Fibroblast of skin of left biceps (primary cell): Measurements from ENCODE around the gene SLC43A3.
"Not testable (repeated sequence)": the region's sequence is repeated elsewhere in the genome, so short reads cannot be mapped to it uniquely, and the experiment has no call there.

Experiments used
- DNase-seq, 2 experiments: peaks; one replicate each; pipeline ENCODE4 v3.0.0-alpha.2; 2013; ENCODE audit warnings: low read depth in 2 of 2

Gene SLC43A3

GRCh38 chr11:57406337-57406904 lies 20.5 kb downstream of the SLC43A3 start:
- DNase-seq: no peak

DNA sequence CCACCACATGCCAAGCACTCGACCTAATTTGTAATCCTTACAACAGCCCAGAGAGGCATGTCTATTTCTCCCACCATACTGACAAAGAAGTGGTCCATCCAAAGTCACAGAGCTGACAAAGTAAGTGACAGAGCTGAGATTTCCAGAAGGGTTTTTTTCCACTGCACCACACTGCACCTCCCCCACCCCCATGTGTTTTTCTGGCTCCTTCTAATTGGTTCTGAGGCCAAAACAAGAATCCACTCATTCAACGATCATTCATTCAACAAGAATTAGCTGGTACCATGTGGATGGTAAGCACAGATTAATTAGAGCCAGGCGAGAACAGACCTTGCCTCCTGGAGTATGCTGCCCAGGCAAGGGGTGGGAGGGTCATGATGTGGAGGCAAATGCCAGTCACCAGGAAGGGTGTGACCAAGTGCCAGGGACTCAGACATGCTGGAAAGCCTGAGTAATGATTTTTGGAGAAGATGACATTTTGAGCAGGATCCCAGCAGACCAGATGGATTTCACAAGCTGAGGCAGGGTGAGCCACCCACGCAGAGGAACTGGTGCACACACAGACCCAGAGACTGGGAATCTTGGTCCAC lies 21.6 kb downstream of the SLC43A3 start:
- DNase-seq: no peak

- no peak for DNase-seq
Observed at GRCh38 chr11:57403802-57404147, 23.1 kb downstream of the SLC43A3 start.

GRCh38 chr11:57403003-57403801 lies 23.7 kb downstream of the SLC43A3 start:
- not testable (repeated sequence) for DNase-seq

GRCh38 chr11:57402188-57403002 lies 24.5 kb downstream of the SLC43A3 start:
- DNase-seq: no peak

DNA sequence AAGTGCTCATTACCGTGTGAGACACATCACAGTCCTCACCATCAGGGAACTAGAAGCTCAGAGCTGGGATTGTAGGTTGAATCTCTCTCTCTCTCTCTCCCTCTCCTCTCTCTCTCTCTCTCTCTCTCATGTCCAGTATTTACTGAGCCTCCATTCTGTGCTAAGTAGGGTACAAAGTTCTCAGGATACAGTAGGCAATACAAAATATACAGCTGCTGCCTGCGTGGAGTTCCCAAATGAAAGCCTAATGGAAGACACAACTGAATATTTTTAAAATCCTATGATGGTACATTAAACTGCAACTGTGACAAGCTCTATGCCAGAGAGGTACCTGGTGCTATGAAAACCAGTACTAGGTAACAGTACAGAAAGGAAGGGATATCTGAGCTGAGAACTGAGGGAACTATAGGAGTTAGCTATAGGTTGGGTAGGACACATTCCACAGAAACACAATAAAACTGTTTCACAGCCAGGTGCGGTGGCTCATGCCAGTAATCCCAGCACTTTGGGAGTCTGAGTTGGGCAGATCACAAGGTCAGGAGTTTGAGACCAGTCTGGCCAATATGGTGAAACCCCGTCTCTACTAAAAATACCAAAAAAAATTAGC lies 26.8 kb downstream of the SLC43A3 start:
- no peak for DNase-seq

DNA sequence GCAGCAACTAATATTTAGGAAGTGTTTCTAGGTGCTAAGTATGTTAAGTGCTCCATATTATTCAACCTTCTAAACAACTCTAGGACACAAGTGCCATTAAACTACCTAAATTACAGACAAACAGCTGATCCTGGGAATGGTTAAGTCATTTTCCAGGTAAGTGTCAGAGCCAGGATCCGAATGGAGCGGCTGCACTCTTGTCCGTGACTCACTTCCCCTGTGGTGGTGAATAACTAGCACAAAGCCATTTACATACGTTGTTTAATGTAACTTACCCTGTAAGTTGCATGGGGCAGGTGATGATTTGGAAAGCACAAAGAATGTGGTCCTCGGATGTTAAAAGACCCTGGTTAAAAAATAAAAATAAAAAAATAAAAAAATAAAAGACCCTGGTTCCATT lies 27.7 kb downstream of the SLC43A3 start:
- DNase-seq: no peak

DNA sequence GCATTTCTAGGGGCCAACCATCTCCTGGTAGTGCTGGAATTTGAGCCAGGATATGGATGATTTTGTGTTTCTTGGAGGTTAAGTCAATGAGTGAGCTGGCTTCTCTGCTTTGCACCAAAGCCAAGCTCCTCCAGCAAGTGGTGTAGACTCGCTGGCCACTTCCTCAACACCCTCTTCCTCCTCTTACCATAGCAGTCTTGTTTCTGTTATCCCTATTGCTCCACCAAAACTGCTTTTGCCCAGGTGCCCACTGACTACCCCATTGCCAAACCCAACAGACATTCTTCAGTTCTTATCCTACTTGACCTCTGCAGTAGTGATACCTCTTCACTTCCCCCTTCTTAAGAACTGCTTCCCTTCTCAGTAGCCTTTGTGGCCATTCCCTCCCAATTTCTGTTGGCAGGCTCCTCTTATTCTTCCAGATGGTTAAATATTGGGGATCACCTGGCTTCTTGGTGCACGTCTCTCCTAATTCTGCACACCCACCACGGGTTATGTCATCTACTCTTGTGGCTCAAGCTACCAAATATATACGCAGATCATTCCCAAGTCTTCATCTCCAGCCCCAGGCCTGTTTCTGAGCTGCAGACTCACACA lies 29.4 kb downstream of the SLC43A3 start:
- no peak for DNase-seq

DNA sequence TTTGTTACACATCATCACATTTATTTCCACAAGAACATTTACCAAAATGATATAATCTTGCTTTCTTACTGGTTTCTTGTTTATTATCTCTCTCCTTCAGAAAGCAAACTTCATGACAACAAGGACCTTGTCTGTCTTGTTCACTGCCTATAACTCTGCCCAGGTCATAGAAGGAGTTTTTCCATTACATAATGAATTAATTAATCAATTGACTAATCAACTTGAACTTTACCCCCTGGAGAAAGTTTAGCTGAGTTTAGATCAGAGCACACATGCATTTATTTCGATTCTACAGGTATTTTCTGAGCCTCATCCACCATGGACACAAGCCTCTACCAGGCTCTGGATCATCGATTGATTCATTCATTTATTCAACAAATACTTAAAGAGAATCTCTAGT lies 30.2 kb downstream of the SLC43A3 start:
- no peak for DNase-seq

DNA sequence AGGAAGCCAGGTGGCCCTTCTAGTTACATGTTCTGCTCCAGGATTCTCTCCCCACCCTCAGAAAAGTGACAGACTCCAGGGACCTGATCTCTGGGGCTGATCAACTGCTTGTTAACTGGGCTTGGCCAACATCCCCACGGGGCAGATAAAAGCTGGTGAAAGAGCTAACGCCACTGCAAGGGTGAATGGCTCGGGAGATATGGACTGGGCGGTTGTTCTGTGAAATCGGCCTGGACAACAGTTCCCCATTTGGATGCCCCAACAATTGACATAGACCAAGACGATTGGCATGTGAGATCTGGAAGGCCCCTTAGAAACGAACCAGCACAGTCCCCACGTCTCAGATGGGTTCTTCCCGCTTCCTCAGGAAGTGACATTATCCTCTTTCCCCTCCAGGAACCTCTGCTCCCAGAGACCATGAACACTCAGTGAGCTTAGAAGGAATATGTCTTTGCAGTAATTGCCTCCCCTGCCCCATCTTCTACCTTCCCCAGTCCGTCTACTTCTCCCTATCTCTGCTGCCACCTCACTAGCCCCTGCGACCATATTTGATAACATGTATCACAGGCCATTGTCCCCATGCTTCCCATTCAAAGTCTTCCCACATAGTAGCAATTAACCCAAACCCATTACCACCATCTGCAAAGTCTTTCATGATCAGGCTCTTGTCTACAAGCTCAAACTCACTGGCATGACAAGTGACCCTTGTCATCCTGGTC lies 30.9 kb downstream of the SLC43A3 start:
- no peak for DNase-seq

DNA sequence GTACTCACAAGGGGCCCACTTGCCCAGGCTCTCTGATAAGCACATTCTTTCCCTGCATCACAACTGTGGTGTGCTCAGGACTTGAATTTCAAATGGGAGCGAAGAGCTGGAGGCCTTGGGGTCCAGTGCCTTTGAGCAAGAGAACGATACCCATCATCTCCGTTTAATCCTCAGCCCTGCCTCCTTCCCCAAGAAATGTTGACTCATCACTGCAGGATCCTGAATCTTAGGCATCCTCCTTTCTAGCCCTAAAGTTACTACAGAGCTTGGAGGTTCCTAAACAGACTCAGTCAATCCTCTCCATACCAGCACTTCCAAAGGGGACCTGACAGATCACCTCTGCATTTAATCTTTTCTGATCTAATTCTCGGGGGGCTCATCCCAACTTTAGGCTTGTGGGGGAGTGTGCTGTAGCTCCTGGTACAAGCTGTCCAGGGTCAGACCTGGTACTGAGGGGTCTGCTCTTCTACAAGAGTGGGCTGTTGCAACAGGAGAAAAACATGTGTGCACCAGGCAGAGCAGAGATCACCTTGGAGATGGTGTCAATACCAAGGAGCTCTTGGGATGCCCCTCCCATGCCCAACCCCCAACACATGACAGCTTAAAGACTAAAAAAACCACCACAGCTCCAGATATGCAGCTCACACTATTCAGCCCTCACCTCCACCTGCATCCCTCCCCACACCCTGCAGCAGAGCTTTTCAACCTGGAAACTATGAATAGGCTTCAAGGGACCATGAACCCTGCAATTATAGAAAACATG lies 32.5 kb downstream of the SLC43A3 start:
- DNase-seq: no peak

GRCh38 chr11:57392763-57393105 lies 34.2 kb downstream of the SLC43A3 start:
- DNase-seq: no peak

DNA sequence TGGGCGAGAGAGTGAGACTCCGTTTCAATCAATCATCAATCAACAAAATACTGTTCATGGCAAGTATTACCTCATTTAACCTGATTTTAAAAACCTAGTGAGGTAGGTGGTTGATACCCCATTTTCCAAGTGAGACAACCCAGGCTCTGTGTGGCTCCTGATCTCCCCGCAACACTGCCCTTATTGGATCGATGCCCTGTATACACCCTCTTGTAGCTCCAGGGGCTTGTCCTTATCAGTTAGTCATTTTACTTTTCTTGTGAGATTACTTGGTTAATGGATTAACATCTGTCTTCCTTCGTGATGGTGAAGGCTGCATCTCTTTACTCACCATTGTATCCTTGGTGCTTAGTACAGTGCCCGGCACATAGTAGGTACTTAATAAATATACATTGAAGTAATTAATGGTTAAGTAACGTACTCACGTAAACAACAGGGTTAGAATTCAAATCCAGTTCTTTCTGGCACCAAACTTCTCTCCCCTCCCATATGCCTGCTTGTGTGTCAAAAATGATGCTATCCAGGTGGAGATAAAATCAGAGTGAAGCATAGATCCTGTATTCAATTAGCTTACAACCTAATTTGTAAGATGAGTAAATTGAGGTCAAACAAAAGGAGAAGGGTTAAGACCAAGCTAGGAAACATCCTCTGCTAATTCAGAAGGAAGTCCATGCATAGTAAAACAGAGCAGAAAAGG lies 34.7 kb downstream of the SLC43A3 start:
- DNase-seq: no peak

GRCh38 chr11:57391539-57391938 lies 35.4 kb downstream of the SLC43A3 start:
- no peak for DNase-seq

GRCh38 chr11:57391111-57391510 lies 35.8 kb downstream of the SLC43A3 start:
- no peak for DNase-seq

DNA sequence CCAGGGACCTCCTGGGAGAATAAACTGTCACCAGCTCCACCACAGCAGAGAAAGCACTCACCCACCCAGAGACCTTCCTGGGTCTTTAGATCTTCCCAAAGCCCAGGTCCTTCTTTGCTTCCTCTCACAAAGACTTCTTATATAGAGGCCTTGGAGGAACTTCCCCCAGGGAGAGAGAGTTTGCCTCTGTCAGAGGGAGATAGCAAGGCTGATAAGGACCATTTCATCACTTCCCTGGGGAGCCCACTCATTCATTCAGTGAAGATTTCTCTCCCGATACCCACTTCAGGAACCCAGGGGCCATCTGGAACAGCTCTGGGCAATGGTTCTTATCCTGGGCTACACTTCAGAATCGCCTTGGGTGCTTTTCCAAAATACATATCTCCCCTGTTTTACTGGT lies 36.4 kb downstream of the SLC43A3 start, which contains the start of gene PRG2:
Gene PRG2 (minus strand): TSS at position 116 of the 400 bp plus-strand sequence. CDS start 706 bp downstream, outside the sequence.
- DNase-seq: no peak

GRCh38 chr11:57387289-57388030 lies 39.5 kb downstream of the SLC43A3 start:
- DNase-seq: no peak

- no peak for DNase-seq
Observed at GRCh38 chr11:57386178-57386940, 40.6 kb downstream of the SLC43A3 start.
